Stimulated activated CD4-positive, alpha-beta T cell treated with anti-CD3 and anti-CD28 coated beads, Interleukin-1b, Interleukin-23, amount 100 ng/mL, for 24 hours (primary cell): ENCODE data around the gene PLXNA1.

Source experiments
- DNase-seq, 4 experiments: peaks; one replicate each; pipeline ENCODE4 v3.0.0-alpha.2; 2020; ENCODE audit warnings: low read depth in 4 of 4, low spot score in 1 of 4

PLXNA1 gene

DNA sequence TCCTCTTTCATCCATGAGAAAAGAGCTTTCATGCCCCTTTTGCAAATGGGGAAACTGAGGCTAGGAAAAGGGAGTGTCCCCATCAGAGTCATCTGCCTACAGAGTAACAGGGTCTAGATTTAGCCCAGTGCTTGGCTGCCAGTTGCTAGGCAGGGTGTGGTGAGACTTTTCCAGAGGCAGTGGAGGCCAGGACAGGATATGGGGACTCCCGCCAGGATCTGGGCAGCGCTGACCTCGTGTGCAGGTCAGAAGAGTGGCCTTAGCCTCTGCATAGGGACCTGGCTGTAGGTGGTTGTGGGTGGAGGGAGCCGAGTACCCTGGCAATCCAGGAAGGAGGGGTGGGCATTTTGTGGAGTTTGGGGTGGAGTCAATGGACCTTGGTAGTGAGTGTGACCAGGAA, 4.2 kb downstream of the PLXNA1 start:
- no peak for DNase-seq

DNA sequence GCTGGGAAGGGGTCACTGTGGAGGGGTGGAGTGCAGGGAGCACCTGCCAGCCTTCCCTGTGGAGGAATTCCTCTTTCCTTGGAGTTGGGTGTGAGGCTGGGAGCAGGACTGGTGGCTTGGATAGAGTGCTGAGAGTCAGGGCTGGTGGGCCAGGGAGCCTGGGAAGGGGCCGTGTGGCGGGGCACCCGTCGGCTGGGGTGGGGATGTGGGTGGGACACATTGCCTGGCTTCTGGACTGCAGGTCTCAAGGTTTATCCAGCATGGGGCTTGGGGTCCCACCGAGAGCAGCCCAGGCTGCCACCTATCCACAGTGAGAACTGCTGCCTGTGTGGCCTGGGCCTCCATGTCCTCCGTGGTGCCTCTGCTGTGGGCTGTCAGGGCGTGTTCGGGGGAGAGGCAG, 4.7 kb downstream of the PLXNA1 start:
- DNase-seq, result no peak

- DNase-seq, result no peak
Observed at GRCh38 chr3:126988451-126989021, 5.6 kb downstream of the PLXNA1 start.

- no peak for DNase-seq
Observed at GRCh38 chr3:126989316-126990023, 6.6 kb downstream of the PLXNA1 start.

- DNase-seq, result no peak
Observed at GRCh38 chr3:126990024-126990700, 7.2 kb downstream of the PLXNA1 start.

GRCh38 chr3:126990890-126991289, 8.0 kb downstream of the PLXNA1 start:
- no peak for DNase-seq

- DNase-seq, result no peak
Observed at GRCh38 chr3:126991366-126992200, 8.7 kb downstream of the PLXNA1 start.

GRCh38 chr3:126992216-126992615, 9.3 kb downstream of the PLXNA1 start:
- DNase-seq, result no peak

- no peak for DNase-seq
Observed at GRCh38 chr3:126992776-126993175, 9.9 kb downstream of the PLXNA1 start.

- no peak for DNase-seq
Observed at GRCh38 chr3:126993436-126993835, 10.5 kb downstream of the PLXNA1 start.

- DNase-seq, result no peak
Observed at GRCh38 chr3:126994661-126995245, 11.8 kb downstream of the PLXNA1 start.

- DNase-seq, result no peak
Observed at GRCh38 chr3:126995254-126995780, 12.4 kb downstream of the PLXNA1 start.

GRCh38 chr3:126995926-126996512, 13.1 kb downstream of the PLXNA1 start:
- DNase-seq, result no peak

DNA sequence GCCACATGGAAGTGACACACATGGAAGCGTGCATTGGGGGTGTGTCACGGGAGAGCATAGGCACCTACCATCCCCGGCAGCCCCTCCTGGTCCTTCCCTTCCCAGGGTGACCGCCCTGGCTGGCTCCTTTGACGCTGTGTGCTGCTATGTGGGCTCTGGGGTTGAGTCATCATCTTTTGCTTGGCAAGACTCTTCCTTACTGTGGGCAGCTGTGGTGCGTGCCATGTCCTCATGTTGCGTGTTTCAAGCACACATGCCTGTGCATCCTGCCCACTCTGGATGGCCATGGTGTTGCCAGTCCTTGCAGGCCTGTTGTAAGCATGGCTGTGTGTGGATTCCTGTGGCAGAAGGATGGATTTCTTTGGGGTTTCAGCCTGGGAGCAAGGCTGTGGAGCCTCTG, 14.0 kb downstream of the PLXNA1 start:
- no peak for DNase-seq

- no peak for DNase-seq
Observed at GRCh38 chr3:126997455-126998038, 14.6 kb downstream of the PLXNA1 start.

GRCh38 chr3:126998320-126998719, 15.4 kb downstream of the PLXNA1 start:
- no peak for DNase-seq

DNA sequence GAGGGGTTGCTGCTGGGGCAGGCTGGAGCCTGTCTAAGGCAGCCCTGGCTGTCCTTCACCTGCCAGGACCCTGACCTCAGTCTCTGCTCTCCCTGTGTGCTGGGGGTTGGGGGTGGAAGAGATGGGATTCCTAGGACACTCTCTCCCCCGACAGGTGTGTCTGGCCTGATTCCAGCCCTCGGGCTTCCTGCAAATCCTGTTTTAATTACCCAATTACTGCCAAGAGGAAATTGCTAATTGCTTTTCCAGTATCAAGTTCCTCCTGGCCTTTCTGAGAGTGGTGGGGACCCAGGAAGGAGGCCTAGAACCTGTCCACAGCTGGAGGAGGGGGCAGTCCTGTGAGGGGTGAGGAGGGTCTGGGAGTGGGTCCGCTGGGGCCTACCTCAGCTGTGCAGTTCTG, 15.8 kb downstream of the PLXNA1 start:
- DNase-seq, result no peak

- DNase-seq, result no peak
Observed at GRCh38 chr3:126999383-126999782, 16.5 kb downstream of the PLXNA1 start.

- DNase-seq, result no peak
Observed at GRCh38 chr3:127000119-127000518, 17.2 kb downstream of the PLXNA1 start.

DNA sequence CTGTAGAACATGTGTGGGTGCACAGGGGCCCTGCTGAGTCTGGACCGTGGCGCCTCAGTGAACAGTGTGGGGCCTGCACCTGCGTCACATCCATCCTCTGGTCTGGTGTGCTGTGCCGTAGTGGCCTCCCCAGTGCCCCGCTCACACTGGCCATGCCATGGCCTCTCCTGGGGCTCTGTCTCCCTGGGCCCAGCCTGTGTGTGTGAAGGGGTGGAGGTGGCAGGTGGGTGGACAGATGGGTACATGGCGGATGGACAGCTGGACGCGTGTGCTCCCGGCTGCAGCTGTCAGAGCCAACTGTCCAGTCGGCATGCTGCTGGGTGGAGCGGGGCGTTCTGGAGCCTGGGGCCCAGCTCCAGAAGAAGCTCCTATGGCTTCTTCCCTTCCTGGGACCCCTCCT, 17.8 kb downstream of the PLXNA1 start:
- DNase-seq, result no peak
